MM.1S (cell line): Measurements from ENCODE around the gene ZNF710.

Experiments
- DNase-seq: peaks from one replicate; pipeline ENCODE4 v3.0.0-alpha.2; 2015
- H2AFZ ChIP-seq: fragments of 300-600 bp; sonication (generic); 2 replicates; pipeline ENCODE4 v1.6.0; 2016; ENCODE audit warnings: antibody characterized with exemption, low read length
- H3F3A ChIP-seq: fragments of 300-600 bp; sonication (generic); 2 replicates; pipeline ENCODE4 v1.6.1; 2016; ENCODE audit warnings: mild to moderate bottlenecking, antibody characterized with exemption, low read length, moderate library complexity, mixed read lengths; ENCODE audit not compliant: insufficient read depth
- H3K27ac ChIP-seq: fragments of 300-600 bp; sonication (generic); 2 replicates; pipeline ENCODE4 v1.5.1; 2016; ENCODE audit warnings: mild to moderate bottlenecking, low read length
- H3K27me3 ChIP-seq: fragments of 300-600 bp; sonication (generic); replicated peaks from 2 replicates; pipeline ENCODE4 v1.6.0; 2016; ENCODE audit warnings: low read length; ENCODE audit not compliant: insufficient read depth
- H3K36me3 ChIP-seq: fragments of 300-600 bp; sonication (generic); replicated peaks from 2 replicates; pipeline ENCODE4 v1.6.1; 2016; ENCODE audit warnings: mild to moderate bottlenecking, low read length, mixed read lengths; ENCODE audit not compliant: insufficient read depth
- H3K4me1 ChIP-seq: fragments of 300-600 bp; sonication (generic); 2 replicates; pipeline ENCODE4 v1.6.1; 2016; ENCODE audit warnings: low read length, mixed read lengths
- H3K4me2 ChIP-seq: fragments of 300-600 bp; sonication (generic); 2 replicates; pipeline ENCODE4 v1.6.0; 2016; ENCODE audit warnings: low read depth, low read length
- H3K4me3 ChIP-seq: fragments of 300-600 bp; sonication (generic); 2 replicates; pipeline ENCODE4 v1.5.1; 2016; ENCODE audit warnings: low read length, mixed read lengths
- H3K79me2 ChIP-seq: fragments of 300-600 bp; sonication (generic); 2 replicates; pipeline ENCODE4 v1.6.1; 2016; ENCODE audit warnings: mixed run types, low read length, mixed read lengths
- H3K9ac ChIP-seq: fragments of 300-600 bp; sonication (generic); 2 replicates; pipeline ENCODE4 v1.6.1; 2016; ENCODE audit warnings: low read length, mixed read lengths
- H3K9me2 ChIP-seq: fragments of 300-600 bp; sonication (generic); replicated peaks from 2 replicates; pipeline ENCODE4 v1.6.1; 2016; ENCODE audit warnings: mild to moderate bottlenecking, low read length, mixed read lengths; ENCODE audit not compliant: insufficient read depth
- H3K9me3 ChIP-seq: fragments of 300-600 bp; sonication (generic); replicated peaks from 2 replicates; pipeline ENCODE4 v1.6.1; 2016; ENCODE audit warnings: mild to moderate bottlenecking, low read length, mixed read lengths; ENCODE audit not compliant: insufficient read depth
- H4K20me1 ChIP-seq: fragments of 300-600 bp; sonication (generic); 2 replicates; pipeline ENCODE4 v1.6.1; 2016; ENCODE audit warnings: mild to moderate bottlenecking, low read length, moderate library complexity, mixed read lengths; ENCODE audit not compliant: insufficient read depth
- CTCF ChIP-seq: fragments of 300-600 bp; sonication (generic); IDR thresholded peaks from 2 replicates; pipeline ENCODE4 v1.5.1; 2016; ENCODE audit warnings: antibody characterized with exemption, low read length, mixed read lengths
- EZH2 ChIP-seq: fragments of 300-600 bp; sonication (generic); optimal IDR thresholded peaks from 2 replicates; pipeline ENCODE3; 2017; ENCODE audit warnings: low read depth, mild to moderate bottlenecking, antibody characterized with exemption, low read length, mixed read lengths
- EZH2phosphoT487 ChIP-seq: fragments of 300-600 bp; sonication (generic); IDR thresholded peaks from 2 replicates; pipeline ENCODE4 v1.6.1; 2018; ENCODE audit warnings: antibody characterized with exemption, low read length

The ZNF710 gene

GRCh38 chr15:90101969-90102890 is 101.1 kb downstream of the ZNF710 start, which contains the start of gene IDH2:
Gene IDH2, minus strand, starts transcription at chr15:90102468. Its CDS starts 78 bp downstream, at chr15:90102390.
- Histone ChIP-seq H3K27ac (peak within 1 kb of the TSS; percentile 97), H3K4me3 (peak within 1 kb of the TSS; percentile 87), H3K27me3 (no peaks in the 10 kb centered on the region), H3K9me2 (no peaks in the 10 kb centered on the region), H4K20me1 (no peaks in the 10 kb centered on the region), H3F3A (peaks cover 53% of the 10 kb centered on the region), H3K9me3 (no peaks in the 10 kb centered on the region), H3K36me3 (no peaks in the 10 kb centered on the region), H3K4me1 (peaks cover 41% of the 10 kb centered on the region), H2AFZ (peak within 1 kb of the TSS; percentile 71), H3K79me2 (peaks cover 31% of the 10 kb centered on the region), H3K4me2 (peak within 1 kb of the TSS; percentile 100), H3K9ac (peak within 1 kb of the TSS; percentile 99)
- DNase-seq, result peak; percentile 88
- no peak for TF ChIP-seq EZH2phosphoT487
- TF ChIP-seq CTCF, result no peak

- Histone ChIP-seq H3K9ac (no peak overlapping the region), H3F3A (peaks cover 37% of the 10 kb centered on the region), H3K27ac (no peak overlapping the region), H3K4me2 (peak overlapping the region; percentile 91; the same call in 1 of the 2 replicates), H3K36me3 (no peaks in the 10 kb centered on the region), H3K4me3 (no peak overlapping the region), H3K4me1 (peaks cover 30% of the 10 kb centered on the region), H3K27me3 (no peaks in the 10 kb centered on the region), H3K9me3 (no peaks in the 10 kb centered on the region), H2AFZ (no peak overlapping the region), H3K9me2 (no peaks in the 10 kb centered on the region), H3K79me2 (peaks cover 31% of the 10 kb centered on the region), H4K20me1 (no peaks in the 10 kb centered on the region)
- TF ChIP-seq EZH2, result no peak
- TF ChIP-seq EZH2phosphoT487, result no peak
- DNase-seq, result no peak
Observed at GRCh38 chr15:90103701-90104329, 102.7 kb downstream of the ZNF710 start.

GRCh38 chr15:90104551-90104950 is 103.4 kb downstream of the ZNF710 start:
- Histone ChIP-seq H3K9me2 (no peaks in the 10 kb centered on the region), H3K4me3 (no peak overlapping the region), H3K79me2 (peaks cover 31% of the 10 kb centered on the region), H4K20me1 (no peaks in the 10 kb centered on the region), H3K27me3 (no peaks in the 10 kb centered on the region), H3K27ac (no peak overlapping the region), H3K9ac (no peak overlapping the region), H3K4me2 (no peak overlapping the region), H3K9me3 (no peaks in the 10 kb centered on the region), H2AFZ (no peak overlapping the region), H3F3A (peaks cover 29% of the 10 kb centered on the region), H3K36me3 (no peaks in the 10 kb centered on the region), H3K4me1 (peaks cover 23% of the 10 kb centered on the region)
- DNase-seq, result no peak
- no peak for TF ChIP-seq EZH2
- TF ChIP-seq EZH2phosphoT487, result no peak
- no peak for TF ChIP-seq CTCF
